ENCODE results near the gene EXOSC5. TPM values are rescaled to one million over a fixed set of nuclear protein-coding genes. Genes with fewer than 3 reads are reported as not detected.

EXOSC5 gene
- total and polyA plus RNA-seq, 2 of the 4 experiments (the other 2 are of a cell fraction), result 19.0 to 25.2 TPM

GRCh38 chr19:41355802-41356201, 41.4 kb downstream of the EXOSC5 start:
- Histone ChIP-seq H3K23ac (ENCODE audit: low read depth, low read length) (no peak overlapping the region), H3K56ac (ENCODE audit: extremely low read depth, insufficient read depth, low read length) (no peak overlapping the region), H2AK9ac (replicated peaks; ENCODE audit: low read depth, low read length, poor library complexity) (no peak overlapping the region), H2BK120ac (ENCODE audit: low read depth, low read length) (no peak overlapping the region), H2AFZ (replicated peaks; ENCODE audit: low read length, poor library complexity) (no peak overlapping the region), H3K4me2 (ENCODE audit: low read depth, low read length) (no peak overlapping the region), H2BK15ac (ENCODE audit: low read depth, low read length) (no peak overlapping the region), H3K79me1 (ENCODE audit: low read depth in 1 of 2, low read length in 2 of 2) (peaks cover 7 to 31% of the 10 kb centered on the region in 2 experiments; a peak in 3 of 4 replicates), H4K91ac (ENCODE audit: insufficient read depth, low read depth, low read length) (no peak overlapping the region), H3K14ac (replicated peaks; ENCODE audit: low read depth, low read length) (no peak overlapping the region), H3K9me3 (ENCODE audit: control insufficient read depth, insufficient read depth, low read length) (no peaks in the 10 kb centered on the region), H2AK5ac (ENCODE audit: low read depth, low read length) (0 out of 2 replicates have a peak overlapping the region, but pooled peaks have one; percentile 13), H3K36me3 (ENCODE audit: control insufficient read depth, insufficient read depth, low read length) (no peaks in the 10 kb centered on the region), H3K4me1 (ENCODE audit: control insufficient read depth, insufficient read depth, low read length) (no peaks in the 10 kb centered on the region), H3K18ac (ENCODE audit: low read depth, low read length) (no peak overlapping the region), H3K27ac (ENCODE audit: insufficient read depth, low read length) (no peak overlapping the region), H4K5ac (ENCODE audit: low read depth, low read length) (no peak overlapping the region), H2BK20ac (ENCODE audit: low read depth, low read length) (no peak overlapping the region), H3K4ac (ENCODE audit: low read depth, low read length) (no peak overlapping the region), H2BK5ac (ENCODE audit: low read depth, low read length, poor library complexity, severe bottlenecking) (no peak overlapping the region), H3K9me1 (ENCODE audit: insufficient read depth, low read length) (peaks cover 3% of the 10 kb centered on the region; the same call in 1 of the 2 replicates), H3K27me3 (ENCODE audit: control insufficient read depth, insufficient read depth, low read length) (no peaks in the 10 kb centered on the region), H3K9ac (ENCODE audit: low read depth, low read length) (no peak overlapping the region), H4K20me1 (ENCODE audit: insufficient read depth, low read length) (peaks cover 24% of the 10 kb centered on the region), H3K4me3 (ENCODE audit: insufficient read depth, low read depth, low read length) (no peak overlapping the region), H4K8ac (ENCODE audit: low read depth in 2 of 2, low read length in 2 of 2) (no peak overlapping the region)
- DNase-seq (no peak), ATAC-seq (ENCODE audit: low read depth) (no peak)
- TF ChIP-seq MAFK (IDR thresholded peaks at IDR 0.05; ENCODE audit: low read depth, low read length) (no peak), RAD21 (IDR thresholded peaks at IDR 0.05; ENCODE audit: low read length) (no peak), NFE2L2 (IDR thresholded peaks at IDR 0.05; ENCODE audit: low read depth, low read length) (no peak), RFX5 (IDR thresholded peaks at IDR 0.05; ENCODE audit: low read depth, low read length) (no peak), SMC3 (IDR thresholded peaks at IDR 0.05; ENCODE audit: low read depth, low read length) (no peak), CHD1 (IDR thresholded peaks at IDR 0.05; ENCODE audit: low read depth, low read length) (no peak), USF2 (IDR thresholded peaks at IDR 0.05; ENCODE audit: low read depth, low read length) (no peak), MAZ (IDR thresholded peaks at IDR 0.05; ENCODE audit: borderline replicate concordance, low read depth, low read length) (no peak), FOS (IDR thresholded peaks at IDR 0.05; ENCODE audit: low read depth, low read length) (no peak), CEBPB (IDR thresholded peaks at IDR 0.05; ENCODE audit: low read depth, low read length) (no peak), RCOR1 (IDR thresholded peaks at IDR 0.05; ENCODE audit: insufficient replicate concordance, low read length) (no peak), MXI1 (IDR thresholded peaks at IDR 0.05; ENCODE audit: borderline replicate concordance, low read depth, low read length) (no peak)
- ChIA-PET POLR2A (ENCODE audit: unreplicated experiment) (no interaction called here), CTCF (interaction anchor here (0.7 kb wide), 1 partner anchor 9 kb away, joined by 3 read pairs; no protein-coding TSS in a partner anchor)
- intact Hi-C loops (cut with micrococcal nuclease), result no loop called here
- in situ Hi-C loops (cut with MboI; ENCODE audit: low sequenced_read_pairs), result no loop called here
- dilution Hi-C loops (cut with HindIII; ENCODE audit: low sequenced_read_pairs, unreplicated experiment), result no loop called here
- BruUV-seq (replicated peaks), result no TSS peak
- WGBS, 2 experiments (ENCODE audit: extremely low coverage in 2 of 2, insufficient read length in 1 of 2), result 100% methylated on average over 2 of the region's 3 CpGs; no CpG with 5 or more reads in 1 of the 2 experiments
